ENCODE results near the gene KHK. TPM values are rescaled to one million over a fixed set of nuclear protein-coding genes. Genes with fewer than 3 reads are reported as not detected.

KHK gene
- total and polyA plus RNA-seq, 2 of the 8 experiments (the other 6 are each of a cell fraction or from before 2014, with no cell fraction given): 11.0 to 17.7 TPM

GRCh38 chr2:27065128-27065527, 21.4 kb upstream of the KHK start (continued):
- no peak for TF ChIP-seq CHD7 (IDR thresholded peaks at IDR 0.05; ENCODE audit: insufficient replicate concordance, low read length)
